Kidney (tissue), 14 donors: Measurements from ENCODE around the gene CHID1. TPM values are rescaled to one million over a fixed set of nuclear protein-coding genes. Genes with fewer than 3 reads are reported as not detected.
A peak's percentile ranks its signal among the peaks of the same experiment; 100 is the strongest.

ENCODE experiments used
- DNase-seq, 5 donors: peaks; one replicate each; pipeline ENCODE4 v3.0.0-alpha.2; 2013 to 2020
- FAIRE-seq: peaks from 2 replicates; lab custom pipeline; 2012; peaks lifted over from hg19 to GRCh38; lab: Jason Lieb, UNC
- H3K27ac ChIP-seq, 2 donors: one replicate each; pipeline ENCODE4 v1.7.0; 2013; ENCODE audit warnings: low read depth in 2 of 2, low read length in 2 of 2, inconsistent platforms in 1 of 2
- H3K27me3 ChIP-seq: one replicate; pipeline ENCODE4 v1.7.1; 2013; ENCODE audit warnings: low read length, inconsistent platforms; ENCODE audit not compliant: control insufficient read depth, insufficient read depth
- H3K36me3 ChIP-seq, 3 donors: one replicate each; pipeline versions ENCODE4 v1.7.0 to v1.7.1; 2013; ENCODE audit warnings: low read length in 3 of 3, control low read depth in 1 of 3, inconsistent platforms in 1 of 3; ENCODE audit not compliant: insufficient read depth in 3 of 3, control insufficient read depth in 2 of 3
- H3K4me1 ChIP-seq, 3 donors: one replicate each; pipeline versions ENCODE4 v1.7.0 to v1.7.1; 2013; ENCODE audit warnings: low read length in 3 of 3, inconsistent platforms in 1 of 3, low read depth in 1 of 3; ENCODE audit not compliant: control insufficient read depth in 2 of 3, insufficient read depth in 2 of 3
- H3K4me3 ChIP-seq, 3 donors: one replicate each; pipeline versions ENCODE4 v1.7.0 to v1.8.1; 2013; ENCODE audit warnings: low read length in 3 of 3, control low read depth in 1 of 3, inconsistent platforms in 1 of 3
- H3K9ac ChIP-seq, 3 donors: one replicate each; pipeline versions ENCODE4 v1.7.0 to v1.7.1; 2013; ENCODE audit warnings: low read length in 3 of 3, control low read depth in 1 of 3, inconsistent platforms in 1 of 3
- H3K9me3 ChIP-seq, 3 donors: one replicate each; pipeline versions ENCODE4 v1.7.0 to v1.7.1; 2013; ENCODE audit warnings: low read length in 3 of 3, control low read depth in 1 of 3, inconsistent platforms in 1 of 3; ENCODE audit not compliant: control insufficient read depth in 2 of 3, insufficient read depth in 1 of 3
- intact Hi-C: fragments of 100-400 bp; cut with DNase I; formaldehyde crosslinking; loops from one replicate; pipeline ENCODE4 v1.11.1; 2022
- polyA plus RNA-seq: library from polyadenylated mRNA; stranded (reverse); fragments of 350-450 nt; fragmentation: Illumina TruSeq; extraction: RNeasy Lipid Tissue Mini Kit (QIAGEN cat#74804); gene quantifications from one replicate; pipeline ENCODE4 v1.2.3, GENCODE V29; 2014; ENCODE audit warnings: low read depth, low replicate concordance; ENCODE audit not compliant: insufficient read depth
- total RNA-seq: library from RNA; stranded (reverse); fragmentation: NEBNext Ultra II Directional; extraction: Animal tissue kit (Norgen Biotek cat#: 25700); gene quantifications from one replicate; pipeline ENCODE4 v1.2.1, GENCODE V29; 2021
- TF ChIP-seq, protein P1 (sequence below): IDR thresholded peaks from 3 replicates; pipeline ENCODE4 v1.5.1; 2012; ENCODE audit warnings: mild to moderate bottlenecking, moderate library complexity, borderline replicate concordance; ENCODE audit not compliant: insufficient read depth; ENCODE audit errors: extremely low read depth
- donor health status: control.
- donor health status: control.
- donor health status: control.
- donor health status: control.
- donor health status: control.
- donor health status: DM: yes; HTN: yes; CAD: no.
- donor health status: Normal renal cell carcinoma (clear cell type).

CHID1 gene
- total and polyA plus RNA-seq, 2 donors from 2014 or later: 82.2 to 128 TPM

DNA sequence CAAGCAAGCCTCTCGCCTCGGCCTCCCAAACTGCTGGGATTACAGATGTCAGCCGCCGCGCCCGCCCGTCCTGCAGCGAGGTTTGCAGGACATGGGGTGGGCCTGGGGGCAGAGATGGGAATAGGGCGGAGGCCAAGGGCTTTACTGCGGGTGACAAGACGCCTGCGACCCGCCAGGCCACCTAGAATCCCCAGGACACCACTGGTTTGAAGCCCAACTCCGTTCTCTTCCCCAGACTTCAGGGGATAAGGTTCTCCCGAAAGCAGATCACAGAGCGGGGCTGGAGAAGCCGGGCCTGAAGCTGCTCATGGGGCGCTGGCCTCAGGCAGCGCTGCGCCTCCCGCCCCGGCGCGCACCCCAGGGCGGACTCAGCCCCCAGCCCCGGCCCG is 68.6 kb downstream of the CHID1 start:
- FAIRE-seq (no peak), DNase-seq (no peak)
- TF ChIP-seq, protein P1, sequence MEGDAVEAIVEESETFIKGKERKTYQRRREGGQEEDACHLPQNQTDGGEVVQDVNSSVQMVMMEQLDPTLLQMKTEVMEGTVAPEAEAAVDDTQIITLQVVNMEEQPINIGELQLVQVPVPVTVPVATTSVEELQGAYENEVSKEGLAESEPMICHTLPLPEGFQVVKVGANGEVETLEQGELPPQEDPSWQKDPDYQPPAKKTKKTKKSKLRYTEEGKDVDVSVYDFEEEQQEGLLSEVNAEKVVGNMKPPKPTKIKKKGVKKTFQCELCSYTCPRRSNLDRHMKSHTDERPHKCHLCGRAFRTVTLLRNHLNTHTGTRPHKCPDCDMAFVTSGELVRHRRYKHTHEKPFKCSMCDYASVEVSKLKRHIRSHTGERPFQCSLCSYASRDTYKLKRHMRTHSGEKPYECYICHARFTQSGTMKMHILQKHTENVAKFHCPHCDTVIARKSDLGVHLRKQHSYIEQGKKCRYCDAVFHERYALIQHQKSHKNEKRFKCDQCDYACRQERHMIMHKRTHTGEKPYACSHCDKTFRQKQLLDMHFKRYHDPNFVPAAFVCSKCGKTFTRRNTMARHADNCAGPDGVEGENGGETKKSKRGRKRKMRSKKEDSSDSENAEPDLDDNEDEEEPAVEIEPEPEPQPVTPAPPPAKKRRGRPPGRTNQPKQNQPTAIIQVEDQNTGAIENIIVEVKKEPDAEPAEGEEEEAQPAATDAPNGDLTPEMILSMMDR: no peak
- H3K9ac ChIP-seq: peak overlapping the region; percentile 49 to 81 (median 59)
- H3K27me3 ChIP-seq: no peaks in the 10 kb centered on the region
- H3K9me3 ChIP-seq: no peaks in the 10 kb centered on the region
- peak overlapping the region; percentile 92 to 93 for H3K27ac ChIP-seq
- H3K36me3 ChIP-seq: peaks cover 0 to 31% (median 8%) of the 10 kb centered on the region in 3 donors
- H3K4me3 ChIP-seq: peak overlapping the region; percentile 75 to 87 (median 80)
- intact Hi-C loops: no loop called here
- peaks cover 0 to 36% (median 15%) of the 10 kb centered on the region in 3 donors for H3K4me1 ChIP-seq

DNA sequence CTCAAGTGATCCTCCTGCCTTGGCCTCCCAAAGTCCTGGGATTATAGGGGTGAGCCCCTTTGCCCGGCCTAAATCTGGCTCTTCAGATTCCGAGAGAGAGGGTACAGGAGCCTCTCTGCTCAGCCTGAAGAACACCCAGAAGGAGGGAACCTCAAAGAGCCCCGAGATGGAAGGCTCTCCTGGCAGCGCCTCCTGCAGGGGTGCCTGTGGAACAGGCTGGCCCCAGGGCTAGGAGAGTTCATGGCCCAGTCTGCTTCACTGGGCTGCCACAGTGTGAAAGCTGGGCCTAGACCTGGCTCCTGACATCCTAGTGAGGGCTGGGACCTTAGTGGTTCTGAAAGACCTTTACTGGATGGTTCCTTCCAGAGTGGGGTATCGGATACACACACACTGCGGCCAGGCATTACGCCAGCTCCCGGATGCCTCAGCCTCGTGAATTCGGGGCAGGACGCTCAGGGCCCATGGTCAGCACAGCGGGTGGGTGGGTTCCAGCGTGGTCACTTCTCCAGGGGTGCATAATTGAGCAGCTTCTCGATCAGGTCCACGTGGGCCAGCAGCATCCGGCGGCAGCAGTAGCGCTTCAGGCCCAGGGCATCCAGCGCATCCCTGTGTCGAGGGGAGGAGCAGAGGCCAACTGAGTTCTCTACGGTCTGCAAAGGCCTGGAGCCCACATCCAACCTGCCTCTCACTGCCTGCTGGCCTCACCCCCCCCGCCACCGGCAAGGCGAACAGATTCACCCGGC is 70.6 kb downstream of the CHID1 start:
- H3K9ac ChIP-seq: no peak overlapping the region
- no peaks in the 10 kb centered on the region for H3K9me3 ChIP-seq
- TF ChIP-seq, protein P1: no peak
- FAIRE-seq (no peak), DNase-seq (no peak)
- intact Hi-C loops: no loop called here
- peaks cover 0 to 34% (median 10%) of the 10 kb centered on the region in 3 donors for H3K36me3 ChIP-seq
- H3K4me1 ChIP-seq: peaks cover 0 to 35% (median 8%) of the 10 kb centered on the region in 3 donors
- H3K27me3 ChIP-seq: no peaks in the 10 kb centered on the region
- no peak overlapping the region for H3K27ac ChIP-seq
- no peak overlapping the region for H3K4me3 ChIP-seq

DNA sequence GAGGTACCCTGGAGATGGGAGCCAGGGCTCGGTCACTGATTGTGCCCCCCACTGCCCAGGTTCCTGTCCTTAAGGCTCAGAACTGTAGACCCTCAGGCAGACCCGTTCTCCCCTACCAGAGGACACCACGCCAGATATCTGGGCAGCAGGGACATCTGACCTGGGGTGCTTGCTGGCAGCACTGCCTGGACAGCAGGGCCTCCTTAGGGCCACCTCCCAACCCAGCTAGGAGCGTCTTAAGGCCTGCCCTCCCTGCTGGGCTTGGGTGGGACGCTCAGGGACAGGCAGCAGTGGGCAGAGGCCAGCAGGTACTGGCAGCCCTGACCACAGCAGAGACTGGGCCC is 71.4 kb downstream of the CHID1 start:
- DNase-seq (no peak), FAIRE-seq (no peak)
- Histone ChIP-seq H3K9me3 (no peaks in the 10 kb centered on the region), H3K4me1 (peaks cover 0 to 39% (median 10%) of the 10 kb centered on the region in 3 donors), H3K9ac (no peak overlapping the region), H3K27ac (no peak overlapping the region), H3K4me3 (no peak overlapping the region), H3K27me3 (no peaks in the 10 kb centered on the region), H3K36me3 (peaks cover 0 to 34% (median 10%) of the 10 kb centered on the region in 3 donors)
- TF ChIP-seq, protein P1: no peak
- intact Hi-C loops: no loop called here
